Left kidney (tissue), 2 donors: Measurements from ENCODE around the gene TAPT1. TPM values are rescaled to one million over a fixed set of nuclear protein-coding genes. Genes with fewer than 3 reads are reported as not detected.
"Not testable (repeated sequence)": the region's sequence is repeated elsewhere in the genome, so short reads cannot be mapped to it uniquely, and the experiment has no call there.

ENCODE experiments used
- DNase-seq: peaks from one replicate; pipeline ENCODE4 v3.0.0-alpha.2; 2013
- polyA plus RNA-seq: library from polyadenylated mRNA; unstranded; fragments of 120-200 nt; gene quantifications from one replicate; pipeline ENCODE4 v1.2.1, GENCODE V29; 2013; ENCODE audit not compliant: insufficient read length

TAPT1 gene
- polyA plus RNA-seq, 1 donor, result 49.4 TPM

DNA sequence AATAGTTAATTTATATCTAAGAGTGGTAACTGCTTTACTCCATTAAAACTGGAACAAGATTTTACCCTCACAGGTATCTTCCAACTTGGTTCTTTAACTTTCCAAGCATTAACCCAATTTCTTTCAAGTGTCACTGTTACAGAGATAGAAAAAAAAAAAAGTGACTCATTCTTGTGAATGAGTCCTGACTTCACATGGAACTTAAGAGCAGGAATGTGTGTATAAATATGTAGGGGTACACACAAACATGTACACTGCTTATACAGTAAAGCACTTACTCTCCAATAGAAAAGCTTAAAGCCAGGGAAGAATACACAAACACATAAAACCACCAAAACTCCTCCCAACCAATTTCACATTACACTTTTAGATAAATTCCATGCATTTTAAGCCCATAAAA lies 38.8 kb downstream of the TAPT1 start:
- no peak for DNase-seq

DNA sequence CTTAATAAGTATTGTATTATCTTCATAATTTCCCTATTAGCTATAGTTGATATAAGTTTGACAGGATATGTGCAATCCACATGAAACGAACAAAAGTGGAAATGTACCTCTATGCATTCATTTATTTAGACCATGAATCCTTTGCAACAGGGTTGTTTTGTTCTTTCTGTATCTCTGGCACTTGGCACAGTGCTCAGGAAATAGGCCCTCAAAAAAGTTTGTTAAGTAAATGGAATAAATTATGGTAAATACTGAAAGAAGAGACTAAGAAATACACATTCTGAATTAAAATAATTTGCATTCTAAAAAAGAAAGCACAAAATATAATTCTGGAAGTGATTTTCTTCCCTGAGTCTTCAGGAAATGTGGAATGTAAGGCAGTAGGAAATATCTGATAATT lies 39.3 kb downstream of the TAPT1 start:
- DNase-seq, result no peak

DNA sequence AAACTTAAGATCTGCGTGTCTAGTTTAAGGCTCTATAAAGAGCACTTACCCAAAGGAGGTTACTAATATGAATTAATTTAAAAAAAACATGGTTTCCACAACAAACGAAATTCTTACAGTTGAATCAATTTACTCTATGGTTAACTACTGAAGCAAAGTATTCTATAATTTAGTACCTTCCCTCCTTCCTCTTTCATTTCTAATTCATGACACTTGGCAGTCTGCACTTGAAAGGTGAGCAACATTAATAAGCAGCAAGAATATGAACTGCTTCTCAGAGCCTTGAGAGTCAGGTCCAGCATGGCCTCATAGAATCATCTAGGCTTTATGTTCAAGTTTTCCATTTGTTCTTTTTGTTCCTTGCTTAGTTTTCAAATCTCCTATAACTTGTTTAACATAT lies 42.7 kb downstream of the TAPT1 start:
- no peak for DNase-seq

DNA sequence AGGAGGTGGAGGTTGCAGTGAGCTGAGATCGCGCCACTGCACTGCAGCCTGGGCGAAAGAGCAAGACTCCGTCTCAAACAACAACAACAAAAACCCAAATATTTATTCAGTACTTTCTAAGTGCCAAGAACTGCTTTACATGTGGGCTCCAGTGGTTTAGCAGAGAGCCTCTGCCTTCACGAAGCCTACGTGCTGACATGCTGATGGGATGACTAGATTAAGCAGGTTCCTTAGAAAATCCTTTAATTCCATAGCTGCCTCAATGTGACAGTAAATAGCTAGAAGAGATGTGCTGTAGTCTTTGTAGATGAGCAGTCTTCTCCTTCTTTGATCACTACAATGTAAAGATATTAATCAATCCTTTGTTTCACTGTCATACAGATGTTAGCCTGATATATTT lies 49.6 kb downstream of the TAPT1 start:
- no peak for DNase-seq

DNA sequence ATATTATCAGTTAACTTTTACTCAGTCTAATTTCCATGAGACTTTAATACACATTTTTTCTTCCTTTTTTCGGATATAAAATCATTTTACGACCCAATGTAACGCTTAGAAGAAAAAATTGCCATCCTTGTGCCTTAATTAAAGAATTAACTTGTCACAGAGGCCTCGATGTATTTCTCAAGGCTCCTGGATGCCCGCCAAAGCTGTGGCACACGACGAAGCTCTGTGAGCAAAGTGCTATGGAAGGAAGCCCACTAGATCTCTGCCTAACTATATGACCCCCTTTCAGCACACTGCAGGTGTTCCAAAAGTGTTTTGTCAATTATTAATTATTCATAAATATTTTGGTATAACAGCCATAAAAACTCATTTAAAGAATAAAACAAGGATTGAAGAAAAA lies 54.4 kb downstream of the TAPT1 start:
- no peak for DNase-seq

DNA sequence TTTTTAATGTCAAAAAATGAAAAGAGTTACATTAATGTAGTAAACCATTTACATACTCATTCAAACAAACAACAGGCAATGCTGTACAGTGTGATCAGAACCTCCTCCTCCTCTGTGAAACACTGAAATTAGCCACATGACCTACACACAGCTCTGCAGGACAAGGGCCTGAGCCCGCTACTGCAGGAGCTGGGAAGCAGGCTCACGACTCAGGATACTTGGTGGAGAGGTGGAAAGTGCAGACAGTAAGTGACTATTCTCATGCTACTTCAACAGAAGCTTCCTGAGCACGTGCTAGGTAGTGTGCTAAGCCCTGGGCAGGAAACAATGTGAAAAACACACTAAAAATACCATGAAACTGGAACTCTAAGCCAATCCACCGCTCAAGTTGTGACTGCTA lies 56.8 kb downstream of the TAPT1 start:
- no peak for DNase-seq

DNA sequence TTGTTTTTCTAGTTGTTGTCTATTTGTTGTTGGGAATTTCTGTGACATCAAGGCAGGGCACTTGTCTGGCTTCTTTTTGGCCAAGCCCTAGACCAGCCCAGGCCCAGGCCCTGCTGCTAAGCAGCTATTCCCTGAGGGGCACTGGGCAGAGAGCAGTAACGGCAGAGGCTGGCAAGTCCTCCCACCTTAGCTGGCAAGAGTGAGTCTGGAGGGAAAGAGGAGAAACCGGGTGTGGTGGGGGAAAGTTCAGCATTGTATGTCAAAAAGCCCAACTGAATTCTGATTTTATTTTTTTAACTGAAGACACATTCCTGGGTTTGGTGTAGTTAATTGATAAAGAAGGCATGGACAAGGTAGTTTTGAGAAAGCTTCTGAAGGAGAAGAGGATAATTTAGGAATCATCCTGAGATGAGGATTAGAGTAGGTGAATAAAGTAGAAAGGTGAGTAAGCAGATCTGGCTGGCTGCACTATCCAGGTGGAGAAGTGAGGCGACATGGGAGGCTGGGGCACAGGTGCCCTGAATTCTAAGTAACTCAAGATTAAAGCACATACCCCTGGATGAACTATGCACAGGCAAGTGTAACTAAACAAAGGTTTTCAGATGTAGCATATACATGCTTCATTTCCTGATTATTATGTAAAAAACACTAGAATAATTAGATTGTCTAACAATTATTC lies 57.4 kb downstream of the TAPT1 start:
- DNase-seq, result no peak

DNA sequence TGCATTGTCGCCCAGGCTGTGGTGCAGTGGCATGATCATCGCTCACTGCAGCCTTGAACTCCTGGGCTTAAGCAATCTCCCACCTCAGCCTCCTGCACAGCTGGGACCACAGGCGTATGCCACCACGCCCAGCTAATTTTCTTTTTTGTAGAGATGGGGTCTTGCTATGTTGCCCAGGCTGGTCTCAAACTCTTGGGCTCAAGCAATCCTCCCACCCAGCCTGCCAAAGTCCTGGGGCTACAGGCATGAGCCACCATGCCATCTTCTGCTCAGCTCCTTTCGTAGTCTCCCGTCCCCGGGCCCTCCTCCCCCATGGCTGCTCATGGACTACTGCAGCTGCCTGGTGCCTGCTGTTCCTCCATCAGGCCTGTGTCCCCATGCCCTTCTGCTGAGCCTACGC lies 58.1 kb downstream of the TAPT1 start:
- DNase-seq, result no peak

DNA sequence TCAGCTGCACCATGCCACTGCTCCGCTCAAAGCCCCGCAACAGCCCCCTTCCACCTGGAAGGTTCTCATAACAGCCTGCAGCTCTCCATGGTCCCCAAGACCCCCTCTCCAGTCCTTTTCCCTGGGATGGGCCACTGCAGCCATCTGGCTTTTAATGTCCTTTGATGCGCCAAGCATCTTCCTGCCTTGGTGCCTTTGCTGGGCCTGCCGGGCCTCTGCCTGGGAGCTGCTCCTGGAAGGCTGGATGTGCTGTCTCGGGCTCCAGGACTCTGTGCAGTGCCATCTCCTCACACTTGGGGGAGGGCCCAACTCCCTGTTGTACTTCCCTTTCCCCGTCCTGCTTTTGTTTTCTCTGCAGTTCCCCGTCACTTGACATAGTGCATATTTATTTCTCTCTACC lies 60.3 kb downstream of the TAPT1 start:
- DNase-seq, result no peak

DNA sequence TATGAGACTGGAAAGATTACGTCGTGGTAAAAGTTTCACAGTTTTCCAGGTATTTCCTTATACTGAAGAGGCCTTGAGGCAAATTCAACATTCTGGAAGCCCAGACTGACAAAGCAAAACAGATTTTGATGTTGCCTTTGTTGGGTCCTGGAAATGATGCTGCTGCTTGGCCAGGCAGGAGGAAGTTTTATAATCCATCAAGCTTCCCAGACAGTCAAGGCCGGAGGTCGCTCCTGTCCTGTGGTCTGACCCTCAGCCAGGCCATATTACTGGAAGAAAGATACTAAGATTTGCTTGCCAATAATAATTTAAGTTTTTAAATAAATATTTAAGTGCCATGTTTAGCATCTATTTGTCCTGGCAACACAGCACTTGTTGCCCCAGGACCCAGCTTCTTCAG lies 63.4 kb downstream of the TAPT1 start:
- DNase-seq, result no peak

DNA sequence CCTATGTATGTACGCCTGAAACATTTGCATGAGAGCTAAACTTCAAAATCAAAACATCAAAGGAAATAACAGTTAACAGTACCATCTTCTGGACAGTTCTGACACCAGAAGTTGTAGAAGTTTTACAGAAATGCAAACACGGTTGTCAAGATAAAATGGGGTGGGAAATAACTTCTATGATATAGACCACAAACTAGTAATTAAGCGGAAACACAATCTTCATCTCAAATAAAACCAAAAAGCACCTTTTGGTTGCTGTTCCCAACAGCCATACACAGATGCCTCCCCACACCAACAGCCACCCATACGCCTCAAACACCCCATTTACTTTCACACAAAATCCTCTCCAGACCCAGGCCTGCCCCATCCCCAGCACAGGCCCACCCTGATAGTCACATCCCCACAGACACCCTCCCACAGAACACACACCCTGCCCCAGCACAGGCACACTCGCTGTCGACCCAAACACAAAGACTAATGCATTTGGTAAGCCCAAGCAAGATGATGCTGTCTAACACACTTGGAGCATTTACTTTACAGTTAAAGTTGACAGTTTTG lies 64.3 kb downstream of the TAPT1 start:
- DNase-seq, result no peak

DNA sequence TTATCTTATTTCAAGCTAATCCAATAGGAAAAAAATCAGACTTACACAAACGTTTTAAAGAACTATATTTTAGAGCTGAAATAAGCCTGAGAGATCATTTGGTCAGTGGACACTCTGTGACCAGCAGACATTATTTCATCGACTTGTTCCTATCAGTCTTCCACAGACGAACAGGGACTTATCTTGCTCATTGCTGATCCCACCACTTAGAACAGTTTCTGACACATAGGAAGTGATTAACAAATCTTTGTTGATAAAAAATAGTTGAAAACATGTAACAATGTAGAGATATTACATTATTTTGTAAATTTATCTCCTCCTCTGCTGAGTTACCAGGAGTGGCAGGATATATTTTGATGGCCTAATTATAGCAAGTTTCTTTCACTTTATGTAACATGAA lies 65.8 kb downstream of the TAPT1 start:
- no peak for DNase-seq

DNA sequence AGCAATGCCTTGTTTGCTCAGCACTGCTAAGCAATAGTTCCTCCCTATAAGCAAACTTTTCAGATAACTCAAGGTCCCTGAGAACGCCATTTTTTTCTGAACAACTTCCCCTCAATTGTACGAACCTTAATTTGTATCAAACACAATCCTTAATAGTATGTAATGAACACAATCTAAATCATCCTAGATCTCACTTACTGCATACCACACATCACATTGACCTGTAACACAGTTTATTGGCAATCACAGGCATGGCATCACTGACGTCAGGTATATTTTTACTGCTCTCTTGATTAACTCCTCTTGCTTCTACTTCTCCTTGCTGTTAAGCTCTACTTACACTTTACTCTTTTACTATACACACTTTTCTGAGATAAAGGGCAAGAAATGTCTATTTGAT lies 67.0 kb downstream of the TAPT1 start:
- no peak for DNase-seq

DNA sequence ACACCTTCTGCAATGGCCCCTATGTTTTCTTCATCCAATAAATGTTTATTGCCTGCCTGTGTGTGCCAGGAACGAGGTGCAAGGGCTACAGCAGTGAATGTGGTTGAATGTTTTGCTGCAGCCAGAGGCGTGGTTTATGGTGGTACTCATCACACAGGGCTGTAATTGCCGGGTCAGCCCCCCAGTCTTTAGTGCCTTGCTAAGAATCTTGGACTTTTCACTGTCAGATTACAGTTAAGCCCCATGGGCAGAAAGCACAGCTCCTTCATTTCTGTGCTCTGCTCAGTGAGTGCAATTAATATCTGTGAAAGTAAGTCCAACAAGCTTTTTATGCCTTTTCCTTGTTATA lies 67.8 kb downstream of the TAPT1 start:
- DNase-seq, result no peak

DNA sequence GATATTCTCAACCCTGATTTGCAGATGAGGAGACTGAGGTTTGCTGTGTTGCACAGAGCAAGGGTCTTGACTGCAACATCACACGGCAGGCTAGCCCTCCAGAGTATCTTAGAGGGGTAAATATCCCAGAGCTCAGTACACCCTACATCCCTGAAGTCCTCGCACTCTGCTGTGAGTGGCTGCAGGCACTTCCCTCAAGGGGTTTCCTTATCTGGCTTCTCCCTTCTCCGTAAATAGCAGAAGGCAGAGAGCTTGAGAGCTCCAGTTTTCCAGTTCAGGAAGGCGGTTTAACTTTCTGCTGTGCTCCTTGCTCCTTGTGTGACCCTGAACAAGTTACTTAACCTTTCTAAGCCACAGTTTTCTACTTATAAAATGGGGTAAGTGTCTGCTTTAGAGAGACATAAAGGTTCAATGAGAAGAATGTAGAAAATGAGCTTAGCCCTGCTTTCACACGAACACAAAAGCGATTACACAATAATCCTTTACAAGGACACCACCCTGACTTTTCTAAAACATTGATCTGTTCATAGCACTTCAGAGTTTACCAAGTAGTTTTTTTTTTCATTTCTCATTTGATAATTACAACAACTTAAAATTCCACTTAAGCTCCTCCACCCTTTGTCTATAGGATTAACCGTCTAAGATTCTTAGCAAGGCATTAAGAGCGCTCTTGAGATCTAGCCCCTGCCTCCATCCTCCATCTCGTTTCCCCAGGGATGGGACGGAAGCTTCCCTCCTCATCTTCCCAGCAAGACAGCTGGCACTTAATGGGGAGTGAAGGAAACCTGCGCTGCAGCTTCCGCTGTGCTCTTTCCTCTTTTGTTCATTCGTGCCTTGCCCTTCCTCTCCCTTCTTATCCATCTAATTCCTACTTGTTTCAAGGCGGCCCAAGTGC lies 68.4 kb downstream of the TAPT1 start:
- no peak for DNase-seq

DNA sequence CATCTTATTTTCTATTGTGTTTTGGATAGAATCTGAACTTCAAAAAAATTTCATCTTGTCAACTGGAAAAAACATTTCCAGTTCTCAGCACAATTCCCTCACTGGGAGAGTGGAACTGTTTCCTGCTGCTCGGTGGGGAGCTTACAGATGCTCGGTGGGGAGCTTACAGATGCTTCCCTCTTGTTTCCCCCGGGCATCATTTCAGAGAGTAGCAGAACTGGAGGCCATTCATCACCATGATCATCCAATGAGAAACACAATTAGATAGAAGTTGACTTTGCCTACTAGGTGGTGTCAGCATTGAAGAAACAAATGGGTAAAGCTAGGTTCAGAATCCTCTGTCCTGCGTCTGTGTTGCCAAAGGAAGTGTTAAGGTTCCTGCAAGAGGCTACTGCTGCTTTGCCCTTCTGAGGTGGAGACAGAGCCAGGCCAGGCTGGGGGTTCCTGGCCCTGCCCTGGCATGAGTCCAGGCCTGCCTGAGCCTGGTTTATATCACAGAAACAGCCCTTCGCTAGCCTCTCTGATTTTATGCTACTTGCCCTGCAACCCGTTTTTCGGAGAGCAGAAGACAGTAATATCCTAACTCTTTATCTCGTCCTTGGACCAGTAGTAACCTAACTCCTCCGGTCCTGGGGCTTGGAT lies 70.6 kb downstream of the TAPT1 start:
- DNase-seq, result no peak

DNA sequence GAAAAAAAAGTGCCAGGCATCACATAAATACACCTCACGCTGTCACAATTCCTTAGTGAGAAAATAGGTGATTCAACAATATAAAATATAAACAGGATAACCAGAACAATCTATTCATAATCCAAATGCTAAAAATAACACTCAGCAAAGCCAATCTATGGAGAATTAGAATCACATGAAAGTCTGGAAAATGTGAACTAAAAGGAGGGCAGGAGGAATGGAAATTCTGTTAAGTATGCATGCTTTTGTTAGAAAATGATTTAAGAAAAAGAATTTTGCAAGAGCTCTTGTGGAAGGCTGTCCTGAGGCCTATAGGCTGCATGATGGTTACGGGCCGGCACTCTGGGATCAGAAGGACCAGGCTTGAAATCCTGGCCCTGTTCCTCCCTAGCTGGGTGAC lies 71.8 kb downstream of the TAPT1 start:
- DNase-seq, result no peak

DNA sequence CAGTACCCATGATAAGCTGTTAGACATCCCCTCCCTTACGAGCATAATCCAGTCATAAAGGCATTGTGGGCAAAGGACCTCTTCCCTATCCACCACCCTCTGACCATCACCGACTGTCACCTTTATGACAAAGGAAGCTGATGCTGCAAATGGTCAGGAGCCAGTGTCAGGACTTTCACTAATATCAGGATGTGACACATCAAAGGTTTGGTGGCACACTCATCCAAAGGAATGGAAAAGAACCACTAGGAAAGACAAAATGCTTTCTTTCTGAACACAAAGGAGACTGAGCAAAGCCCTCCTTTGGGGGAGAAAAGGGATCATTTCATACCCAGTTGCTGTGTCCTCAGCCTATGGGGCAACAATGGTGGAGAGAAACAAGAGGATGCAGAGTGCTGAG lies 75.6 kb downstream of the TAPT1 start:
- no peak for DNase-seq

DNA sequence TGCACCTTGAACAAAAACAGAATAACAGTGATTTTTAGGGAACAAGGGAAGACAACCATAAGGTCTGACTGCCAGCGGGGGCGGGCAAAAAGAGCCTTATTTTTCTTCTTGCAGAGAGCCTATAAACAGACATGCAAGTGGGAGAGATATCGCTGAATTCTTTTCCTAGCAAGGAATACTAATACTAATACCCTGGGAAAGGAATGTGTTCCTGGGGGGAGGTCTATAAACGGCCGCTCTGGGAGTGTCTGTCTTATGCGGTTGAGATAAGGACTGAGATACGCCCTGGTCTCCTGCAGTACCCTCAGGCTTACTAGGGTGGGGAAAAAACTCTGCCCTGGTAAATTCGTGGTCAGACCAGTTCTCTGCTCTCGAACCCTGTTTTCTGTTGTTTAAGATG lies 81.4 kb downstream of the TAPT1 start:
- not testable (repeated sequence) for DNase-seq

DNA sequence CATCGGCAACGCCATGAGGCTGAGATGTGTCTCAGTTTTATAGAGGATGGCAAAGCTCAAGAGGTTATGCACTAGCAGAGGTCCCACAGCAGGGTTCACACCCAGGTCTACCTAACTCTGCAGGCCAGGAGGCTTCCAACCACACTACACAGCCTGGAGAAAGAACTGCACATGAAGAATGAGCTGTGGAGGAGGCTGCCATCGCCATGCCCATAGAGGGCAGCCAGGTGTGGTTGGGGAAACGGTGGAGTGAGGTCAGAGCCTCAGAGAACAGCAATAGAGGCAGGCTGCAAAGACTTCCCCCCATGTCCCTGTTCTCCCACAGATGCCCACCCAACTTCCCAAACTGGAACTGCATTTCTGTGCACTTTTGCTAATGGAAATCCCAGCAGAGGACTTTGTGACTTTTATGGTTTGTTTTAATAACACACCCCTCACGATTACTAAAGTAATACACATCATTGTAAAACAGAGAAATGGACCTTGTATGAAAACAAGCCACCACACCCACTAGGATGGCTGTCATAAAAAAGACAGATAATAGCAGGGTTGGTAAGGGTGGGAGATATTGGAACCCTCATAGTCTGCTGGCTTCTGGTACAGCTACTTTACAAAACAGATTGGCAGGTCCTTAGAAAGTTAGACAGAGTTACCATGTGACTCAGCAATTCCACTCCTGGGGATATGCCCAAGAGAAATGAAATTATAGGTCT lies 83.5 kb downstream of the TAPT1 start:
- no peak for DNase-seq

DNA sequence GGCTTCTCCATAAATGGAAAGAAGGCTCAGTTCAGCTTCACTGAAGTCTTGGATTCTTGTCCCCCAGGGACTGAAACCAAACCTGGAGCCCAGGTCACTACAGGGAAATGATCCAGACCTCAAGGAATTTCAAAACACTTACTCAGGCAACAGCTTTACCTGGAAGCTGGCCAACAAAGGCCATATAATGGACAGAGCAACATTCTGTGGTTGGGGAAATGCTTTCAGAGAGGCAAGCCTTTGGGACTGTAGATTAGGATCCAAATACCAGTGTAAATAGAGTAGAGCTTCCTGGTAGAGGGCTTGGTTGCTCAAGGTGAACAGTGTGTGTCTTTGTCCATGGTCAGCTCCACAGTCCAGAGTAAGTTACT lies 85.4 kb downstream of the TAPT1 start:
- DNase-seq, result peak; percentile 57

DNA sequence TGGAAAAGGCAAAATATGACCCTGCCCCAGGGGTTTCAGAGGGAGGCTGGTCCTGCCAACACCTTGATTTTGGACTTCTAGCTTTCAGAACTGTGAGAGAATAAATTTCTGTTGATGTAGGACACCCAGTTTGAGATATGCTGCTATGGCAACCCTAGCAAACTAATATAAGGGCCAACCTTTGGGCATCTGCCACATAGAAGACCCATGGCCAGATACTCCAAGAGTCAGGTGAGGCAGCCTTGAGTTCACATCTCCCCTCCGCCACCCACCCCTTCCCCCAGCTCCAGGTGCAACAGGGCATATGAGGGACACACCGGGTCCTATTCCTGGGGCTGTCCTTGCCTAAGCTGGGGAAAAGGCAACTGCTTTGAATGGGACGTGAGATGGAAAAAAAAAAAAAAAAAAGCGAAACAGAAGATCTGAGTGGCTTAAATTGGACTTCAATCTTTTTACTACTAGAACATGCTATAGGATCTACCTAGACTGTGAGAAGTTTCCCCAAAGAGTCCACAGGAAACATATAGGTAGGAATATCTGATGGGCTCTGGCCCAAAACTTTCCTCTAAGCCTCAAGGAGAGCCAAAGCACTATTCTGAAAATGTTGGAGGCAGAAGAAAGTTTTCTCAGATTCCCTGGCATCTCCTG lies 85.9 kb downstream of the TAPT1 start:
- no peak for DNase-seq
